ENCODE results near the gene ITM2B.

GRCh38 chr13:48246102-48246501, 13.1 kb downstream of the ITM2B start:
- TF ChIP-seq POLR2A (IDR thresholded peaks at IDR 0.05) (no peak), CTCF (IDR thresholded peaks at IDR 0.05) (no peak)
